ENCODE measurements around the gene MTUS2.

The MTUS2 gene

GRCh38 chr13:29480893-29481525 lies 660.9 kb downstream of the MTUS2 start:
- TF ChIP-seq POLR2A (IDR thresholded peaks at IDR 0.05; ENCODE audit: low read length): no peak
- TF ChIP-seq GATA1 (IDR thresholded peaks at IDR 0.05; ENCODE audit: low read depth, low read length): no peak
- DNase-seq: no peak

GRCh38 chr13:29481603-29482002 lies 661.5 kb downstream of the MTUS2 start:
- TF ChIP-seq POLR2A (IDR thresholded peaks at IDR 0.05; ENCODE audit: low read length): no peak
- TF ChIP-seq GATA1 (IDR thresholded peaks at IDR 0.05; ENCODE audit: low read depth, low read length): no peak
- no peak for DNase-seq

DNA sequence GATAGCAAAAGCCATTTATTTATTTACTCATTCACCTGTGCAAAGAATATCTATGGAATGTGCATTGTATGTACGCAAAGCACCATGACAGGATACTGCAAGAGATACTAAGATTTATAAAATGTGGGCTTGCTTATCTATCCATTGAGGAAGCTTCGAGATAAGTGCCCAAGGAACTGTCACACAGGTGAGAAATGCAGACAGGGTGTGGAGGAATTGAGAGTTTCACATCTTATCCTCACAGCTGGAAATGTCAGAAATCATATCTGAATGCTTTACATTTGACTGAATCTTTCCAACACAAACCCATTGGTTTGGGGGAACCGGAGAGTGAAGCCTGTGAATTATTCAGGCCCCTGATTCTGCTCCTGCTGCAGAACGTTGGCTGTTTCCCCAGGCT lies 662.4 kb downstream of the MTUS2 start:
- TF ChIP-seq POLR2A (IDR thresholded peaks at IDR 0.05; ENCODE audit: low read length) (no peak), GATA1 (IDR thresholded peaks at IDR 0.05; ENCODE audit: low read depth, low read length) (no peak)
- DNase-seq: no peak

DNA sequence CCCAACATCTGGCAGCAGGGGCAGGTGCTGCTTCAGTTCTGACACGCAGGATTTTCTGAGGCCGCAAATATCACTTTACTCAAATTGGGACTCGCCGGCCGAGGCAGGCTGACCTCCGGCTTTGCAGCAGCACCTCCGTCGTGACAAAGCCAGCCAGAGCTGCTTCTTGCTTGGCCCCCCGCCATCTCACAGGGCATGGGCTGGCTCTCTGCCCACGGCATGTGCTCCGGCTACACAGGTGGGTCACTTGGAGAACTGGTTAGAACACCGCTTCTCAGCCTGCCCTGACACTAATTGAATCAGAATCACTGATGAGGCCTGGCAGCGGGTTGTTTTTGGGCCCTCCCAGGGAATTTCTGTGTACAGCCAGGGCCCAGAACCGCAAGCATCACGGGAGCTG lies 663.1 kb downstream of the MTUS2 start:
- DNase-seq: no peak
- TF ChIP-seq GATA1 (IDR thresholded peaks at IDR 0.05; ENCODE audit: low read depth, low read length) (no peak), POLR2A (IDR thresholded peaks at IDR 0.05; ENCODE audit: low read length) (no peak)

DNA sequence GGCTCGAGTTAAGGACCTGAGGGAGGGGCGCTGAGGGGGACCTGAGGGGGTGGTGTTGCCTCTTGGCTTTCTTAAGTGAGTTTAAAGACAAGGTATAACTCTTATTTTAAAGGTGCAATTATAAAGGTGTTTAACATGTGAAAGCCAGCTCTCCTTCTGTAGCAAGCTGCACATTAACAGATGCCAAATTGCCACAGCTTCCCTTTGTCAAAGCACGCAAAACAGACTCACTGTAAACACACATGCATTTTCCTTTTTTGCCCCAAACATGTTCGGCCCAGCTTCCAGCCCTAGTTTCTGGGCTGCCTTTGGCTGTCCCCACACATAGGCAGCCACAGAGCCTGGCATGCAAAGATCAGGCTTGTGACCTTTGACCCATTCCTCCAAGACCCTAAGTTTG lies 663.5 kb downstream of the MTUS2 start:
- no peak for DNase-seq
- no peak for TF ChIP-seq POLR2A (IDR thresholded peaks at IDR 0.05; ENCODE audit: low read length)
- TF ChIP-seq GATA1 (IDR thresholded peaks at IDR 0.05; ENCODE audit: low read depth, low read length): no peak

GRCh38 chr13:29484236-29484635 lies 664.1 kb downstream of the MTUS2 start:
- no peak for TF ChIP-seq GATA1 (IDR thresholded peaks at IDR 0.05; ENCODE audit: low read depth, low read length)
- TF ChIP-seq POLR2A (IDR thresholded peaks at IDR 0.05; ENCODE audit: low read length): no peak
- no peak for DNase-seq

DNA sequence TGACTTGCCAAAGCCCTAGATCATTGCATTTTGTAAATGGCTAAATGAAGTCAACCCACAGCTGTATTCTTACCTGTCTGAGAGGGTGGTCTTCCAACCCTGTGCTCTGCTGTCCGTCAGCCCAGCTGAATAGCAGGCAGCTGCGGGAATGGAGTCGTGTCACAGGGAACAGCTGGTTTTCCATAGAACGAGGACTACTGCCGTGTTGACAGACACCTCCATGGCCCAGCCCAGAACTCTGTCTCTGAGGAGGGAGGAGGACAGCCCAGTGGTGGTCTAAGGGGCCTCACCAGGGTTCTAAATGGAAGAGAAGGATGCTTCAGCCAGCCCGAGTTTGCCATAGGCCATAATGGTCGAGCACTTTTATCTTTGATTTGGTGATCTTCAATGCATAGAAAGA lies 664.7 kb downstream of the MTUS2 start:
- TF ChIP-seq POLR2A (IDR thresholded peaks at IDR 0.05; ENCODE audit: low read length): no peak
- no peak for TF ChIP-seq GATA1 (IDR thresholded peaks at IDR 0.05; ENCODE audit: low read depth, low read length)
- DNase-seq: no peak

- no peak for TF ChIP-seq GATA1 (IDR thresholded peaks at IDR 0.05; ENCODE audit: low read depth, low read length)
- no peak for TF ChIP-seq POLR2A (IDR thresholded peaks at IDR 0.05; ENCODE audit: low read length)
- no peak for DNase-seq
Measured at GRCh38 chr13:29486551-29486950, 666.4 kb downstream of the MTUS2 start.

GRCh38 chr13:29487466-29488454 lies 667.6 kb downstream of the MTUS2 start:
- DNase-seq: no peak
- no peak for TF ChIP-seq POLR2A (IDR thresholded peaks at IDR 0.05; ENCODE audit: low read length)

GRCh38 chr13:29489650-29490560 lies 669.8 kb downstream of the MTUS2 start:
- no peak for DNase-seq
- TF ChIP-seq GATA1 (IDR thresholded peaks at IDR 0.05; ENCODE audit: low read depth, low read length) (no peak), POLR2A (IDR thresholded peaks at IDR 0.05; ENCODE audit: low read length) (no peak)

- DNase-seq: no peak
- TF ChIP-seq GATA1 (IDR thresholded peaks at IDR 0.05; ENCODE audit: low read depth, low read length) (no peak), POLR2A (IDR thresholded peaks at IDR 0.05; ENCODE audit: low read length) (no peak)
Measured at GRCh38 chr13:29490561-29490885, 670.4 kb downstream of the MTUS2 start.

GRCh38 chr13:29491248-29491647 lies 671.1 kb downstream of the MTUS2 start:
- TF ChIP-seq GATA1 (IDR thresholded peaks at IDR 0.05; ENCODE audit: low read depth, low read length) (no peak), POLR2A (IDR thresholded peaks at IDR 0.05; ENCODE audit: low read length) (no peak)
- no peak for DNase-seq

DNA sequence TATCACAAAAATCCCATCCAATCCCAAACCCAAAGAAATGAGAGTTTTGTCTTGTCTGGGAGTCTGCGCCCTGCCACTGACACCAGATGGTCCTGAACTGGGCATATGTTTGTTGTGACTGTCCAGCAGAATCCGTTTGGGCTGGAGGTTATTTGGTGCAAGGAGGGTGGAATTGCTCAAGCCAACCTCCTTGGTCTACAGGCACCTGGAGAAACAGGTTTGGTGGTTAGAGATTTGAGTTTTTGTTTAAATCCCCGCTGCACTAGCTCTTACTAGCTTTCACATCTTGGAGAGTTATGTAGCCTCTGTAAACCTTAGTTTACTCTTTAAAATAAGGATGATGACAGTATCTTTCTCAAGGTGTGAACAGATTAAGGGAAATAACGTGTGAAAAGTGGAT lies 673.7 kb downstream of the MTUS2 start:
- TF ChIP-seq POLR2A (IDR thresholded peaks at IDR 0.05; ENCODE audit: low read length) (no peak), GATA1 (IDR thresholded peaks at IDR 0.05; ENCODE audit: low read depth, low read length) (no peak)
- DNase-seq: no peak

DNA sequence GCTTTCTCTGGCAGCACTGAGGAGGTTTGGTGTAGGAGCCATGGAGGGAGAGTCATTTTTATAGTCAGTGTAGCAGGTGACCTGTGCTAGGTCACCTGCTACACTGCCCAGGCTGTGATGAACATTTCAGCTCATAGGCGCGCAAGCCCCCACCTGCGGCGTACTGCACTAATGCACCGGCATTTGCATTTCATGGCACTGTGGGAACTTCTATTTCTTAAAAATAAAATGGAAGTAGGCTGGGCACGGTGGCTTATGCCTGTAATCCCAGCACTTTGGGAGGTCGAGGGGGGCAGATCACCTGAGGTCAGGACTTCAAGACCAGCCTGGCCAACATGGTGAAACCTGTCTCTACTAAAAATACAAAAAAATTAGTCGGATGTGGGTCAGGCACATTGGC lies 674.4 kb downstream of the MTUS2 start:
- TF ChIP-seq POLR2A (IDR thresholded peaks at IDR 0.05; ENCODE audit: low read length) (no peak), GATA1 (IDR thresholded peaks at IDR 0.05; ENCODE audit: low read depth, low read length) (no peak)
- no peak for DNase-seq

All from erythroblast (primary cell).